NCI-H1694 (cell line): ENCODE results near the gene TGFB1.

Experiments
- DNase-seq: peaks from one replicate; lab custom pipeline; 2025; lab: John Stamatoyannopoulos, UW

TGFB1 gene

GRCh38 chr19:41341669-41342490 lies 11.8 kb downstream of the TGFB1 start:
- no peak for DNase-seq

DNA sequence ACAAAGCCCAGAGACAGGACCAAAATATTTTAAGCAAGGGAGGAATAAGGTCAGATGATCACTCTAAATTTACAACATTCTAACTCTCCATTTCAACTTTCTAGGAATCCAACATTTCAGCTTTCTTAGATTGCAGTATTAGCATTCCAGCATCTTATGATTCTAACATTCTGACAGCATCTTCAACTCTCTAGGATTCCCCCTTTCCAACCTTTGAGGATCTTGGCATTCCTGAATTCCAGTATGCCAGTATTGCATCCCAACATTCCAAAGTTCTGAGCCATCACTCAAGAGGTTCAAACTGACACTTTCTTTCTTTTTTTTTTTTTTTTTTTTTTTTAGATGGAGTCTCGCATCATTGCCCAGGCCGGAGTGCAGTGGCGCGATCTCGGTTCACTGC lies 13.8 kb downstream of the TGFB1 start:
- DNase-seq: no peak

DNA sequence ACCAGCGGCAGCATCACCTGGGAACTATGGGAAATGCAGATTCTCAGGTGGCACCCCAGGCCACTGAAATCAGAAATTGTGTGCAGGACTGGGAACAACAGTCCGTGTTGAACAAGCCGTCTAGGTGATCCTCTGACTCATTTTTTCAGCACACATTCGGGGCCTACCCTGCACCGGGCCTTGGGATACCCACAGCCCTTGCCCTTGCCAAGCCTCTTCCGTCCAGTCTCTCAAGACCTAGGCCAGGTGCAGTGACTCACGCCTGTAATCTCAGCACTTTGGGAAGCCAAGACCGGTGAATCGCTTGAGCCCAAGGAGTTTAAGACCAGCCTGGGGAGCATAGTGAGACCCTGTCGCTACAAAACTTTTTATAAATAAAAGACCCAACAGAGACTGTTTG lies 18.3 kb downstream of the TGFB1 start:
- DNase-seq: no peak

- DNase-seq: no peak
Measured at GRCh38 chr19:41334793-41335192, 18.9 kb downstream of the TGFB1 start.

- DNase-seq: no peak
Measured at GRCh38 chr19:41332468-41332867, 21.3 kb downstream of the TGFB1 start.

GRCh38 chr19:41332000-41332399 lies 21.7 kb downstream of the TGFB1 start:
- DNase-seq: no peak

- no peak for DNase-seq
Measured at GRCh38 chr19:41330946-41331678, 22.6 kb downstream of the TGFB1 start.

- DNase-seq: no peak
Measured at GRCh38 chr19:41330481-41330880, 23.2 kb downstream of the TGFB1 start.

GRCh38 chr19:41328842-41329225 lies 24.9 kb downstream of the TGFB1 start:
- DNase-seq: no peak

- no peak for DNase-seq
Measured at GRCh38 chr19:41328157-41328841, 25.4 kb downstream of the TGFB1 start.

- DNase-seq: no peak
Measured at GRCh38 chr19:41327576-41328156, 26.1 kb downstream of the TGFB1 start.

DNA sequence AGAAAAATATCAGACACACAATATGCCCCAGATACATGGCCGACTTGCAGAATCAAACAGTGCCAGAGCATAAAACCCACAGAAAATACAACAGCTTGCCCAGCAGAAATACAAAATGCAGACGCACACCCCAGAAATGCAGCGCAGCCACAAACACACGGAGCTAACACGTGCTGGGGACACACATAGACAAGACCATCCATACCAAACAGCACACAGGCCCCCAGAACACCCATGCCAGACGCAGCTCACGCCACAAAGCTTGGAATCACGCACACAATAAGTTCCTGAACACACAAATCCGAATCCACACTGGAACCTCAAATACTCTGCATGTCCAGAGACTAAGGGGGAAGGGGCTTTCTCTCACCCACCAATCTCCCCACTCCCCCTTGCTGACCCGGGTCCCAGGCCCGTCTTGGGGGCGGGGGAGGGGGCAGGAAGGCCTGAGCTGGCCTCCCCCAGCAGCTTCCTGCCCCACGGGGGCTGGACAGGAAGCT lies 26.6 kb downstream of the TGFB1 start:
- no peak for DNase-seq

- DNase-seq: no peak
Measured at GRCh38 chr19:41325947-41326706, 27.6 kb downstream of the TGFB1 start.

GRCh38 chr19:41325640-41325946 lies 28.1 kb downstream of the TGFB1 start:
- DNase-seq: no peak

GRCh38 chr19:41324921-41325639 lies 28.6 kb downstream of the TGFB1 start:
- DNase-seq: no peak

- DNase-seq: no peak
Measured at GRCh38 chr19:41324231-41324702, 29.5 kb downstream of the TGFB1 start.

DNA sequence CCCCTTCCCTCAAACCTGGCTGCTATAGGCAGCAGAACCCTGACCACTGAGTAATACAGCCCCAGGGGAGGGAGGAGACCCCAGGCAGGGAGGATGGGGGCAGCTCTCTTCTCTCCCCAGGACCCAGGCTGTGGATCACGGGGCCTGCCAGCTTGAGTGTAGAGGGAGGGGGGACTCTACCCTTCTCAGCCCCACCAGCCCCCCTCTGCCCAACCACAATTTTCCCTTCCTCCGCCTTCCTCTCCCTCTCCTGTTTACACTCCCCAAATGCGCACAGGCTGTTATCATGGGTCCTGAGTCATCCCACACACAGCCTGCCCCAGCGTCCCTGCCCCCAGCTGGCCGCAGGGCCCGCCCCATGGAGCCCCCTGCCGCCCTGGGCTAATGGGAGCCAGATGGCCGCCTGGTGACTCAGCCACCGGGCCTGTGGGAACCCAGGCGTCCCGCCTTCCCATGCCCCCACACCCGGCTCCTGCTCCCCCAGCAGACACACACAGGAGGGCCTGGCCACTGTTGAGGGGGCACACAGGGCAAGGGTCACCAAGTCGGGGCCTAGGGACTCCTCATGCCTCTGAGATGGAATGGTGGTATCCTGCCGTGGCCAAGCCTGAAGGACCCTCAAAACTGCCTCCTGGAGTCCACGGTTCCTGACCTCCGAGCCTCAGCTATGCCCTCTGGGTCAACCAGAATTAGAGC lies 30.1 kb downstream of the TGFB1 start:
- peak; percentile 32 for DNase-seq

- DNase-seq: no peak
Measured at GRCh38 chr19:41323023-41323422, 30.7 kb downstream of the TGFB1 start.

GRCh38 chr19:41322451-41322850 lies 31.3 kb downstream of the TGFB1 start:
- no peak for DNase-seq

DNA sequence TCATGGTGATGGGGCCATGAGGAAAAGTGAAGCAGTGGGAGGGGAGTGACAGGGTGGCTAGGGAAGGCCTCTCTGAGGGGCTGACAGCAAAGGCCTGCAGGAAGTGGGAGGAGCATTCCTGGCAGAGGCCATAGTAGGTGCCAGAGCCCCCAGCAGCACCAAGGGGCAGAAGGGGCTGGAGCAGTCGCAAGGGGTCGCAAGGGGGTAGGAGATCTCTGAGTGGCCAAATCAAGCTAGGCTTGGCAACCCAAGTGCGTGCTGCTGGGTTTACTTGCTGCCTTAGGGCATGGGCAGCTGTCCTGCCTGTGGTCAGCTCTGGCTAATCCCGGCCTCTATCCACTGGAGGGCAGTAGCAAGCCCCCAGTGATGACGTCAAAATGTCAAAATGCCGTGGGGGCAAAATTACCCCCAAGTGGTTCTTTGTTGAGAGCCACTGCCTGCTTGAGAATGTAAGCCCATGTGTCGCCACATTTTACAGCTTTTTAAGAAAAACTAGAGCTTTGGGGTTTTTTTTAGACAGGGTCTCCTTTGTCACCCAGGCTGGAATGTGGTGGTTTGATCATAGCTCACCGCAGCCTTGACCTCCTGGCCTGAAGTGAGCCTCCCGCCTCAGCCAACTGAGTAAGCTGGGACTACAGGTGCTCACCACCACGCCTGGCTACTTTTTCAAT lies 32.0 kb downstream of the TGFB1 start:
- DNase-seq: no peak
